Sigmoid colon (tissue), 7 donors: Measurements from ENCODE around the gene UBE2QL1. TPM values are rescaled to one million over a fixed set of nuclear protein-coding genes. Genes with fewer than 3 reads are reported as not detected.

Experiments
- DNase-seq: peaks from one replicate; pipeline ENCODE4 v3.0.0-alpha.2; 2019
- H3K27ac ChIP-seq, 4 donors: fragments of 200-600 bp; sonication (generic); one replicate each; pipeline ENCODE4 v1.5.1; 2016 to 2019; ENCODE audit warnings: mild to moderate bottlenecking in 1 of 4
- H3K27me3 ChIP-seq, 3 donors: fragments of 200-600 bp; sonication (generic); one replicate each; pipeline ENCODE4 v1.5.1; 2019; ENCODE audit warnings: mild to moderate bottlenecking in 1 of 3
- H3K36me3 ChIP-seq, 4 donors: fragments of 200-600 bp; sonication (generic); one replicate each; pipeline ENCODE4 v1.5.1; 2016 to 2019
- H3K4me1 ChIP-seq, 4 donors: fragments of 200-600 bp; sonication (generic); one replicate each; pipeline ENCODE4 v1.5.1; 2017 to 2019
- H3K4me3 ChIP-seq, 4 donors: fragments of 200-600 bp; sonication (generic); one replicate each; pipeline ENCODE4 v1.5.1; 2017 to 2019; ENCODE audit warnings: mild to moderate bottlenecking in 2 of 4, moderate library complexity in 1 of 4
- H3K9me3 ChIP-seq, 4 donors: fragments of 200-600 bp in 3 of 4; sonication (generic) in 3 of 4; one replicate each; pipeline versions ENCODE4 v1.5.1 to v1.6.1; 2013 to 2019
- EP300 ChIP-seq, 4 donors: sonication (generic); formaldehyde crosslinking; IDR thresholded peaks; one replicate each; pipeline ENCODE4 v1.6.1; 2017; ENCODE audit warnings: antibody characterized with exemption in 4 of 4
- POLR2A ChIP-seq, 2 donors: fragments of 450-650 bp; IDR thresholded peaks; one replicate each; pipeline ENCODE4 v1.6.1; 2016; ENCODE audit warnings: antibody characterized with exemption in 2 of 2, mild to moderate bottlenecking in 2 of 2, moderate library complexity in 2 of 2
- POLR2AphosphoS5 ChIP-seq, 4 donors: sonication (generic); formaldehyde crosslinking; IDR thresholded peaks; one replicate each; pipeline ENCODE4 v1.6.1; 2017; ENCODE audit warnings: antibody characterized with exemption in 4 of 4
- WGBS, 2 donors: extraction: QIAGEN DNeasy Blood & Tissue Kit; methylation state at CpG; one replicate each; pipeline ENCODE4 v1.1.7; 2013; 5-methylcytosine and 5-hydroxymethylcytosine counted together
- intact Hi-C: fragments of 100-400 bp; cut with DNase I; formaldehyde crosslinking; loops from one replicate; pipeline ENCODE4 v1.15.1; 2023
- polyA plus RNA-seq, 3 donors: library from polyadenylated mRNA; stranded (reverse); fragments of 200-250 nt; gene quantifications; one replicate each; pipeline ENCODE4 v1.2.3, GENCODE V29; 2013
- total RNA-seq, 4 donors: library from RNA; depleted of rRNA; stranded (reverse); fragments of >200 nt; gene quantifications; one replicate each; pipeline ENCODE4 v1.1.0, GENCODE V29; 2016
- TF ChIP-seq, protein P1 (sequence below), 4 experiments: fragments of 450-650 bp in 3 of 4; fragments of 200-600 bp in 1 of 4; IDR thresholded peaks; one replicate each; pipeline ENCODE4 v1.5.1; 2016 to 2019; ENCODE audit warnings: antibody characterized with exemption in 4 of 4, mild to moderate bottlenecking in 3 of 4, moderate library complexity in 2 of 4
- donor health status: healthy with polysubstance abuse.
- donor health status: Bipolar disorder and iron deficiency.
- donor health status: healthy.

The UBE2QL1 gene
- total and polyA plus RNA-seq, 7 donors = under 0.01 to 5.5 (median 3.6) TPM

DNA sequence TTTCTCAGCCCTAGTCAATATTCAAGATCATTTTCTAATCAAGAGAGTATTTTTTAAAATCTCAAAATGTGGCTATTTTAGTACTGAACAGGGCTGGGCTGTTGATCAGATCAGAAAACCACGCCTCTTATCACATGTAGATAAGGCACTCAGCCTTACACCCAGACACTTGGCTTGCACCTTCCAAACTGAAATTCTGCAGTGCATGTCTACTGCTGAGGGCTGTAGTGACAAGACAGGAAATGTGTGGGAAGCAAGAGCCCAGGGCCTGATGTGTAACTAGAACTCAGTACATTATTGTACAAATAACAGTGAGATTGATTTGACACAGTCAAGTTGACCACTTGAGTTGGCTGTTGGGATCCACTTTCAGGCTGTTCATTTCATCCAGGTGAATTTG, 48.6 kb downstream of the UBE2QL1 start:
- Histone ChIP-seq H3K36me3 (peaks cover 0 to 3% (median 0%) of the 10 kb centered on the region in 4 donors), H3K4me1 (no peaks in the 10 kb centered on the region), H3K27ac (no peak overlapping the region), H3K4me3 (no peak overlapping the region), H3K27me3 (no peaks in the 10 kb centered on the region), H3K9me3 (no peaks in the 10 kb centered on the region)
- WGBS, 2 donors = 64 to 80% methylated on average over 1 of the region's 1 CpG
- no peak for DNase-seq
- intact Hi-C loops = no loop called here
- TF ChIP-seq POLR2A (IDR thresholded peaks at IDR 0.05) = no peak
- TF ChIP-seq, protein P1, sequence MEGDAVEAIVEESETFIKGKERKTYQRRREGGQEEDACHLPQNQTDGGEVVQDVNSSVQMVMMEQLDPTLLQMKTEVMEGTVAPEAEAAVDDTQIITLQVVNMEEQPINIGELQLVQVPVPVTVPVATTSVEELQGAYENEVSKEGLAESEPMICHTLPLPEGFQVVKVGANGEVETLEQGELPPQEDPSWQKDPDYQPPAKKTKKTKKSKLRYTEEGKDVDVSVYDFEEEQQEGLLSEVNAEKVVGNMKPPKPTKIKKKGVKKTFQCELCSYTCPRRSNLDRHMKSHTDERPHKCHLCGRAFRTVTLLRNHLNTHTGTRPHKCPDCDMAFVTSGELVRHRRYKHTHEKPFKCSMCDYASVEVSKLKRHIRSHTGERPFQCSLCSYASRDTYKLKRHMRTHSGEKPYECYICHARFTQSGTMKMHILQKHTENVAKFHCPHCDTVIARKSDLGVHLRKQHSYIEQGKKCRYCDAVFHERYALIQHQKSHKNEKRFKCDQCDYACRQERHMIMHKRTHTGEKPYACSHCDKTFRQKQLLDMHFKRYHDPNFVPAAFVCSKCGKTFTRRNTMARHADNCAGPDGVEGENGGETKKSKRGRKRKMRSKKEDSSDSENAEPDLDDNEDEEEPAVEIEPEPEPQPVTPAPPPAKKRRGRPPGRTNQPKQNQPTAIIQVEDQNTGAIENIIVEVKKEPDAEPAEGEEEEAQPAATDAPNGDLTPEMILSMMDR (IDR thresholded peaks at IDR 0.05) = no peak
- no peak for TF ChIP-seq POLR2AphosphoS5 (IDR thresholded peaks at IDR 0.05)
- TF ChIP-seq EP300 (IDR thresholded peaks at IDR 0.05) = no peak

DNA sequence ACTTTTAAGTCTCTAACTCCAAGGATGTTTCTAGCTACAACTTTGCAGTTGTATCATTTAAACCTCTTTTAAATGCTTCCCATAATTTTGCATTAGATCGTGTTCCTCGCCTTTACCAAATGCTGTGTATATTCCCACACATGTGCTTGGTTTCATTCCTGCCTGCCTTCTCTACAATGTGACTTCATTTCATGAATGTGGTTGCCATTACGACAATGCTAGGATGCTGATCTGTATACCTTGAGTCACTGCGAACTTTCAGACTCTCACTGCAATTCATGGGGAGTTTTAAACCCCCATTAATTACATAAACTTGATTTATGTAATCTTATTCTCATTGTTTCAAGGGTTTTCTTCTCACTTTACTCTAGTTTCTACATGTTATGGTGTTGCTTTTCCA, 50.3 kb downstream of the UBE2QL1 start:
- Histone ChIP-seq H3K36me3 (no peaks in the 10 kb centered on the region), H3K4me3 (no peak overlapping the region), H3K4me1 (no peaks in the 10 kb centered on the region), H3K9me3 (no peaks in the 10 kb centered on the region), H3K27ac (no peak overlapping the region), H3K27me3 (no peaks in the 10 kb centered on the region)
- TF ChIP-seq, protein P1 (IDR thresholded peaks at IDR 0.05) = no peak
- TF ChIP-seq EP300 (IDR thresholded peaks at IDR 0.05) (no peak), POLR2AphosphoS5 (IDR thresholded peaks at IDR 0.05) (no peak)
- intact Hi-C loops = no loop called here
- no peak for DNase-seq
- 87 to 88% methylated on average over 4 of the region's 4 CpGs for WGBS, 2 donors

DNA sequence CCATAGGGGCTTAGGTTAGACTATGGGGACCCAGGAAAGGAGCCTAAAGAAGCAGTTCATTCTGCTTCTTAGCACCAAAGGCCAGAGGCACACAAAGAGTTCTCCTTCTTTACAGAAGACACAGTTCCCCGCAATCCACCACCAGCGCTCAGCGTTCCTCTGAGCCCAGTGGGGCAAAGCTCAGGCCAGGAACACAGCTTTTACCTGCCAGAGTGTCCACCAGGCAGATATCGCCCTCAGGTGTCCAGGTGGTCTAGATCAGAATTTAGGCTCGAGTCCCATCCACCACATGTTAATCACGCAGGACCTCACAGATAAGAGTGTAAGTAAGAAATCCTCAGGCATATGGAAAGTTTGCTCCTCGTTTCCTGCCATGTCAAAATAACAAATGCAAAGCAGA, 53.0 kb downstream of the UBE2QL1 start:
- H3K9me3 ChIP-seq = no peaks in the 10 kb centered on the region
- WGBS, 2 donors = 82 to 89% methylated on average over 7 of the region's 7 CpGs
- intact Hi-C loops = no loop called here
- peak; percentile 24 for DNase-seq
- no peak overlapping the region for H3K27ac ChIP-seq
- no peaks in the 10 kb centered on the region for H3K27me3 ChIP-seq
- TF ChIP-seq EP300 (IDR thresholded peaks at IDR 0.05) = no peak
- TF ChIP-seq, protein P1 (IDR thresholded peaks at IDR 0.05) = no peak
- TF ChIP-seq POLR2A (IDR thresholded peaks at IDR 0.05) = no peak
- TF ChIP-seq POLR2AphosphoS5 (IDR thresholded peaks at IDR 0.05) = no peak
- no peak overlapping the region for H3K4me3 ChIP-seq
- H3K36me3 ChIP-seq = no peaks in the 10 kb centered on the region
- H3K4me1 ChIP-seq = no peaks in the 10 kb centered on the region

DNA sequence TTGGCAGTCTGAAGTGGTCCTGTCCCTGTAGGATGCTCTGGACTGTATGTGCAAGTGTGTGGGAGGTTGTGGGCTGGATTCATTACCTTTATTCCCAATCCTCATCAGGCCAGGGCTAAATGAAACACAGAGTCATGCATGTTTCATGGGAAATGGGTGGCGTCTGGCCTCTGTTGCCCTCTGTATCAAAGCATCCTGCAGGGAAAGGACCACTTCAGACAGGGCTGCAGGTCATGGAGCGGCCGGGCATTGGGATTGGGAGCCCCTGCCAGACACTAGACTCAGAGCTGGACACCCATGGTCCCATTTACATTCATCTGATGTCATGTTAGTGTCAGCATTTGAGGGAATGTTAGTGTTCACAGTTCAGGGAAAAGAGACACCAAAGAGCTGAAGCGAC, 53.8 kb downstream of the UBE2QL1 start:
- no peaks in the 10 kb centered on the region for H3K36me3 ChIP-seq
- DNase-seq = no peak
- TF ChIP-seq, protein P1 (IDR thresholded peaks at IDR 0.05) = no peak
- TF ChIP-seq POLR2AphosphoS5 (IDR thresholded peaks at IDR 0.05) (no peak), EP300 (IDR thresholded peaks at IDR 0.05) (no peak), POLR2A (IDR thresholded peaks at IDR 0.05) (no peak)
- WGBS, 2 donors = 87 to 92% methylated on average over 4 of the region's 4 CpGs
- no peaks in the 10 kb centered on the region for H3K4me1 ChIP-seq
- H3K4me3 ChIP-seq = no peak overlapping the region
- no peaks in the 10 kb centered on the region for H3K9me3 ChIP-seq
- intact Hi-C loops = no loop called here
- no peaks in the 10 kb centered on the region for H3K27me3 ChIP-seq
- no peak overlapping the region for H3K27ac ChIP-seq

DNA sequence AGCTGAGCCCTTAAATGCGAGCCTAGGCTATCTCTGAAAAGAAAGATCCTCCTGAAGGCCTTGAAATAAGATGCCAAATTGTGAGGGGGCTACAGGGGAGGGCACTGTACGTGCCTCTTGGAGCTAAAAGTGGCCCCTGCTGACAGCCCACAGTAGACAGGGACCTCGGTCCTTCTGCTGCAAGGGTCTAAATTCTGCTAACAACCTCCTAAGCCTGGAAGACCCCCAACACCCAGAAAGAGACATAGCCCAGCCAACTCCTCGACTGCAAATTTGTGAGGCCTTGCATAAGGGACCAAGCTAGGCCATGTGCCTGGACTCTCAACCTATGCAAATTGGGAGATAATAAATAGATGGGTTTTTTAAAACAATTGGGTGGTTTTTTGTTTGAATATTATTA, 54.7 kb downstream of the UBE2QL1 start:
- no peaks in the 10 kb centered on the region for H3K27me3 ChIP-seq
- H3K4me1 ChIP-seq = no peaks in the 10 kb centered on the region
- TF ChIP-seq POLR2A (IDR thresholded peaks at IDR 0.05) = no peak
- TF ChIP-seq POLR2AphosphoS5 (IDR thresholded peaks at IDR 0.05) = no peak
- no peak for TF ChIP-seq EP300 (IDR thresholded peaks at IDR 0.05)
- TF ChIP-seq, protein P1 (IDR thresholded peaks at IDR 0.05) = no peak
- no peaks in the 10 kb centered on the region for H3K36me3 ChIP-seq
- no peak for DNase-seq
- no peak overlapping the region for H3K27ac ChIP-seq
- H3K4me3 ChIP-seq = no peak overlapping the region
- 75 to 83% methylated on average over 4 of the region's 4 CpGs for WGBS, 2 donors
- intact Hi-C loops = no loop called here
- no peaks in the 10 kb centered on the region for H3K9me3 ChIP-seq
